HEK293 (cell line): Measurements from ENCODE around the gene NCK1.

Source experiments
- CTCF ChIP-seq: fragments of 450-650 bp; formaldehyde crosslinking; IDR thresholded peaks from 2 replicates; pipeline ENCODE4 v1.5.1; 2016; ENCODE audit warnings: missing biosample characterization, missing genetic modification characterization
- REPIN1 ChIP-seq: fragments of 450-650 bp; formaldehyde crosslinking; IDR thresholded peaks from 2 replicates; pipeline ENCODE4 v1.5.1; 2017; ENCODE audit warnings: missing biosample characterization, missing genetic modification characterization, low read depth
- ZNF121 ChIP-seq: fragments of 450-650 bp; formaldehyde crosslinking; IDR thresholded peaks from 2 replicates; pipeline ENCODE4 v1.5.1; 2016; ENCODE audit warnings: missing biosample characterization, missing genetic modification characterization
- ZNF561 ChIP-seq: fragments of 450-650 bp; IDR thresholded peaks from 2 replicates; pipeline ENCODE4 v1.5.1; 2018; ENCODE audit warnings: missing biosample characterization, missing genetic modification characterization, borderline replicate concordance

DNA sequence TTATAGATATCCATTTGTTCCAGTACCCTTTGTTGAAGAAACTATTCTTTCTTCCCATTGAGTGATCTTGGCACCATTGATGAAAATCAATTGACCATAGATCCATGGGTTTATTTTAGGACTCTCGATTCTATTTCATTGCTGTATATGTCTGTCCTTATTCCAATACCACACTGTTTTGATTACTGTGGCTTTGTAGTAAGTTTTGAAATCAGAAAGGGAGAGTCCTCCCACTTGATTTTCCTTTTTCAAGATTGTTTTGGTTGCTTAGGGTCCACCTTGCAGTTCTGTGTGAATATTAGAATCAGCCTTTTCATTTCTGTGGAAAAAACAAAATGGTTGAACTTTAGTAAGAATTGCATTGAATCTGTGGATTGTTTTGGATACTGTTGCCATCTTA, 75.2 kb downstream of the NCK1 start:
- TF ChIP-seq CTCF (tag by site-specific recombination) (no peak), ZNF561 (no peak), ZNF121 (tag by site-specific recombination) (no peak), REPIN1 (tag by site-specific recombination) (no peak)
